HG03432 (cell line): ENCODE results near the gene SRD5A1.

Experiments
- ATAC-seq: cut with Tn5 transposase; IDR thresholded peaks from one replicate; pipeline ENCODE4 v1.9.1; 2021; ENCODE audit warnings: mild to moderate bottlenecking, moderate library complexity; ENCODE audit not compliant: unreplicated experiment

Gene SRD5A1

DNA sequence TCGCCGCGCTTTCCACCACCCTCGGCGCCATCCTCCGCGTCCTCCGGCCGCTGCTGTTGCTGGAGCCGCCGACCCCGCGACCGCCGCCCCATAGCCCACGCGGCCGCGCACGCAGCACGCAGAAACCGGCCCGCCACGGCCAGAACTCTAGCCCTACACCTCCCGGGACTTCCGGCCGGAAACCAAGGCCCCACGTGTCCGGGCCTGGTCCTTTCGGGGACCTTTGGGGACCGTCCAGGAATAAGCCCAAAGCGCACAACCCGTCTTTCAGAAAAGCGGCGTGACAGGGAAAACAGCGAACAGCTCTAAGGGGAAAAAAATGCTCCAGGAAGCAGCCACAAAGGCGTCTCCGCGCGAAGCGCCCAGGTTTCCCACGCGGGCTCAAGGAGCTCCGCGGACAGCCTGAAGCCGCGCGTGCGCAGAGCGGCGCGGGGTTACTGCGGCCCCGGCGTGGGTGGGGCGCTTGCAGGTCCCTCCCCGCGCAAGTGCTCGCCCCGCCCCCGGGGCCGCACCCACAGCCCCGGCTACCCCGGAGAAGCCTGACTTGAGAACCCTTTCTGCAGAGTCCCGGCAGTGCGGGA is at the start of gene SRD5A1, which contains the start of gene NSUN2:
SRD5A1 (plus strand) TSS at position 553 of the 581 bp plus-strand sequence. CDS start 137 bp downstream, outside the sequence.
NSUN2 (minus strand) TSS at position 157 of the 581 bp plus-strand sequence; CDS start at position 92, 65 bp downstream.
- peak; percentile 91 for ATAC-seq

- no peak for ATAC-seq
These were observed 49.1 kb upstream of the SRD5A1 start for GRCh38 chr5:6584101-6584645.

GRCh38 chr5:6584727-6585126 is 48.5 kb upstream of the SRD5A1 start:
- ATAC-seq, result no peak

GRCh38 chr5:6585168-6585567 is 48.1 kb upstream of the SRD5A1 start:
- ATAC-seq, result no peak

DNA sequence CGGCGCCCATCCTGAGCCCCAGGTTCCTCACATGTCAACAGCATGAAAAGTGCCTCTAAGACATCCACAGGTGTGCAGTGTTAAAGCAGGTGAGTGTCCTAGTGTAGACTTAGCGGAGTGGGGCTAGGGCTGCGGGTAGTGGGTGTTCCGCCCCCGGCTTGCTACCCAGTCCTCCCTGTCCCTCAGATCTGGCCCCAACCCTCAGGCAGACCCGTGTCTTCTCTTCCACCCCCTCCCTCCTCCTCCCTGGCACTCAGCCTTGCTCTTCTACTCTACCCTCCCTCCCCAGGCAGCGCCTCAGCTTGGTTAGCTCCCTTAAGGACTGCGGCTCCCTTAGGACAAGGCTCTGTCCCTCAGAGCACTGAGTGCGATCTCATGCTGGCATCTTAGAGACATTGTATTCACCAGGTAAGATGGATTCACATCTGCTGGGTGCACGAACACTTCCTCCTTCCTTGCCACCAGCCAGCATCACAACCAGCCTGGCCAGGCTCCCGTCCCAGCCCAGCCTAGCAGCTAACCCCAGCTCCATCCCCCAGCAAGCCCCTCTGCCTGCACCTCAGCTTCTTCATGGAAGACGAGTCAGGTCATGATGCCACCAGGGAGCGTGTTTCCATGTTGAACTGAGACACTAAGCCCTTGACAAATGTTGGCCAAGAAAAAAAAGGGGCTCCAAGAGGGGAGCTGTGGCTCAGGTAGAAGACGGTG is 47.1 kb upstream of the SRD5A1 start:
- ATAC-seq, result no peak

DNA sequence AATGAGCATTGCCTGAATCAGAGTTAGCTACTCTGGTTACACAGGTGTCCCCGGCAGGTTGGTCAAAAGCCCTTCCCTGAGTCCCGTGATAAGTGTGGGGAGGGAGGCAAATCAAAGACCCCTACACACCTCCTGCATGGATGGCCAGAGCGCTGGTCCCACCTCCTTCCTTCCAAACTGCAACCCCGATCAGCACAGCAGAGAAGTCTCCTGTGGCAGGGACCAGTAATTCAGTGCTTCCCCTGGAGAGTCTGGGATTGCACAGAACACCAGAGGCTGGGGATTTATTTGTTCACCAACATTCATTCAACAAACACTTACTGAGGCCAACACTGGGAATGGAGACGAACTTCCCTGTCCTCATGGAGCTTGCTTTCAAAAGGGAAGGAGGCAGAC is 46.6 kb upstream of the SRD5A1 start:
- no peak for ATAC-seq

DNA sequence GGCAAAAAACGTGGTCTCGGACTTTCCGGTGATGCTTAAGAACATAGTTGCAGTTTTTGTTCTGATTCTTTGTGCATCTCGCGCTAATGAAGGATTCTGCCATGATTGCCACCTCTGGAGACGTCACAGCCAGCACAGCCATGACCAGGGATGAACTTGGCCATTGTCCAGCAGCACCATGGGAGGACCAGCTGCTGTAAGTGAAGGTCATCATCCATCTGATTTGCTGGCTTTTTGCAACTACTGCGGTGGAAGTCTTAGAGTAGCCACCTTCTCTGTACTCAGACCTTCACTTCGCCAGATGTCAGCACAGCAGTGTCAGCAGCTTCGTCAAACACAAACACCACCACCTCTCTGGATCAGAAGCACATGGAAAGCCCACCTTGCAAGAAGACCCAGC is 46.1 kb upstream of the SRD5A1 start:
- ATAC-seq, result no peak

- no peak for ATAC-seq
These were observed 42.7 kb upstream of the SRD5A1 start for GRCh38 chr5:6590581-6590980.

DNA sequence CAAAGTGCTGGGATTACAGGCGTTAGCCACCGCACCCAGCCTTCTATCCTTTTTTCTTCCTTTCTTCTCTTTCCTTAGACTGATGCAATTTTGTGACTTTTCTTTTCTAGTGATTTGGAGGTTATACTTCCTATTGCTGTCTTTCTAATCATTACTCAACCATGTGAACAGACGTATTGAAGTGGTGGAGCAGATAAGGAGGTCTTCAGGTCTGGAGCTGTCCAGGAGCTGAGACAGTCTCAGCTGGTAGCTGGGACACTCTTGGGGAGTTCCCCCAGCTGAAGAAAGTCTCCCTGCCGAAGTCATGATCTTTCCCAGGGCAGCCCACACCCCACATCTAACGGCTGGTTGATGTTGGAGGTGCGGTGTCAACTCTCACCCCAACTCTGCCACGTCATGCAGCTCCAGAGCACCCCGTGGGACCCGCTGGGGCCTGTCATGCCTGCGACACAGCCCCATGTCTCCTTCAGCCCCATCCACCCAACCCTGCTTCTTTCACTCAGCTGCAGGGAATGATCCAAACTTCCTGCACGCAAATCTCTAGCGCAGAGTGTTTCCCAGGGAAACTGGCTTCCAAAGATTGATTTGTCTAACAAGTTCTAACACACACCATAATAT is 41.5 kb upstream of the SRD5A1 start:
- no peak for ATAC-seq

DNA sequence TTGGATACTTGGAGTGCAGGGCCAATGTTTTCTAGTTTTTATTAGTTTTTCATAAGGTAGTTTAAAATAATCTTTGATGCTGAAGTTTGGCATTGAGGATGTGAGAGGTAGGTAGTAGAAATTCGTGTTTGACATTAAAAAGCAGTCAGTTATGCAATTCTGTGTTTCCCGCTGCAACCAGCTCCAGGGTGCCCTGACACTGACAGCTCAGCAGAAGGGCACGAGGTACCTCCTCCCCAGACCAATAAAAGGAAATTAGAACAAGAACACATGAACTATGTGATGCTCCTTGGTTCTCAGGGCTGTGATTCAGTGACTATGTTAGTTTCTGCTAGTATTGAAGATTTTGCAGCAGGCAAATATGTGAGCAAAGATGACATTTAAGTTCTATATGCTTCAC is 40.6 kb upstream of the SRD5A1 start:
- ATAC-seq, result no peak

DNA sequence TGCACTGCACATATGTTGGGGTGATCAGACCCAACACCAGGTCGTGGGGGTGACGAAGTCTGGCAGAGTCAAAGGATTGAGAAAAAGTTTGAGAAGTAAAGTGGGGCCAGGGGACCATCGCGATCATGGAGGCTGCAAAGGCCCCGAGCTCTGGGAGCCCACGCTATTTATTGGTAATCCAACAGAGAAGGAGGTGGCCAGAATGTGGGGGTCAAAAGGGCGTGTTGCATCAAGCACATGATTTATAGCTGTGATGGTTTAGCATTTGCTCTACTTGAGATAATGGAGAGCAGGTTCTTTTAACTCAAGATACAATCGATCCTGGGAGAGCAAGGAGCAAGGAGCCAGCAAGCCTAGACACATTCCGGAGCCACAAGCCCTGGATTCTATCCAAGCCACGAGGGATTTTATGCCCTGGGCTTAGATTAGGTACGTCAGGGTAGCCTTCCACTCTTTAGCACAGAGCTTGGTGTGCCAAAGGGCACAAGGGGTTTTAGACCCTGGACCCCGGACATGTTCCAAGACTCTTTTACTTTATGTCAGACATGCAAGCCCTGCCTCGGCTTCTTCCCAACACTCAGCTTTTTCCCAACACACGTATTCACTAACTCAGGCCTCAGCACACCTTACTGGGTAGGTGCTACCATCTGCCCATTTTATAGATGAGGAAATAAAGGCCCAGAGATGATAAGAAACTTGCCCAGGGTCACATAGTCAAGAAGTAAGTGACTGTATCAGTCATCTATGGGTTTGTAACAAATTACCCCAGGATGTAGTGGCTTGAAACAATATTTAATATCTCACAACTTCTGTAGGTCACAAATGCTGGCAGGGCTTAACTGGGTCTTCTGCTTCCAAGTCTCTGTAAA is 39.9 kb upstream of the SRD5A1 start:
- ATAC-seq, result no peak

DNA sequence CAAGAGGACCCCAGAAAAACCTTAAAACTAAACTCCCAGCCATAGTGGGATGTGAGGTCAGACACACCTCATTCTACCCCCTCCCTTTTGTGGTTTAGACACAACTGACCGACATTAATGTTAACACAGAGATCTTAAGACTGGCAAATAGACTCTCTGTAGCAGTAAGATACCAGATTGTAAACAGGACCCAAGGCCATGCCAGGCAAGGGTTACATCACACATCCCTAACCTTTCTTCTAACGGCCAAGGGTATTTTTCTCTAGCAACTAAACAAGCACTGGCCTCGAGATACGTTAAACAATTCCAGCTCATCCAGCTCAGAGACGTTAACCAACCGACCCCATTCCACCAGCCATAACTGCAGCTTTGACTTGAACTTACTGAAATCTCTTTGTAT is 39.2 kb upstream of the SRD5A1 start:
- ATAC-seq, result no peak

GRCh38 chr5:6595405-6595804 is 37.8 kb upstream of the SRD5A1 start:
- no peak for ATAC-seq

- no peak for ATAC-seq
These were observed 36.9 kb upstream of the SRD5A1 start for GRCh38 chr5:6596388-6596787.

GRCh38 chr5:6597557-6597956 is 35.7 kb upstream of the SRD5A1 start:
- no peak for ATAC-seq

GRCh38 chr5:6598351-6598900 is 34.8 kb upstream of the SRD5A1 start:
- no peak for ATAC-seq

DNA sequence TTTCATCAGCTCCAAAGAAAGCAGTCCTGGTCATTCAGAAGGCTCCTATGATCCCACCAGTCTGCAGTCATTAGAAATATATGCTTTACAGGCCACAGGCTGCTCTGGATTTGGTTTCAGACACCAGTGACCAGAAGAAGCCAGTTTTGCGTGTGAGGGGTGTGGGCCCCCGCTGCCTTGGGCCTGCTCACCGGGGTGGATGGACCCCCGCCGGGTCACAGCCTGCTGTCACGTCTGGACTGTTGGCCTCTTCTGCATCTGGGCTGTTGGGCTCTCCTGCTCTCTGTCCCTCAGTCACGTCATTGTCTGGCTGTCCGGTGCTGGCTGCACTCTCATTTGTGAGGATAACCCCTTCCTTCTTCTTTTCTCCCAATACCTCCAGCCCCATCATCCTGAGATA is 33.5 kb upstream of the SRD5A1 start:
- ATAC-seq, result no peak

GRCh38 chr5:6601271-6601670 is 32.0 kb upstream of the SRD5A1 start:
- ATAC-seq, result no peak

GRCh38 chr5:6601816-6602215 is 31.4 kb upstream of the SRD5A1 start:
- no peak for ATAC-seq

GRCh38 chr5:6602441-6602840 is 30.8 kb upstream of the SRD5A1 start:
- no peak for ATAC-seq

GRCh38 chr5:6603643-6604042 is 29.6 kb upstream of the SRD5A1 start:
- no peak for ATAC-seq
